Chondrocyte (in vitro differentiated cells): ENCODE data around the gene IRX4. TPM values are rescaled to one million over a fixed set of nuclear protein-coding genes. Genes with fewer than 3 reads are reported as not detected.

Experiments used
- DNase-seq: peaks from one replicate; pipeline ENCODE4 v3.0.0; 2021; ENCODE audit warnings: mixed read lengths, low spot score
- H3K27ac Mint-ChIP-seq: one replicate; pipeline ENCODE4 v1.8.0; 2021; ENCODE audit warnings: mild to moderate bottlenecking, moderate library complexity, mixed read lengths; ENCODE audit not compliant: unreplicated experiment
- H3K27me3 Mint-ChIP-seq: 2 replicates; pipeline ENCODE4 v1.8.0; 2021; ENCODE audit warnings: low read depth, mixed read lengths
- H3K36me3 Mint-ChIP-seq: 2 replicates; pipeline ENCODE4 v1.8.0; 2021; ENCODE audit warnings: low read depth, mixed read lengths
- H3K4me1 Mint-ChIP-seq: 2 replicates; pipeline ENCODE4 v1.8.0; 2021; ENCODE audit warnings: low read depth, mild to moderate bottlenecking, mixed read lengths
- H3K4me3 Mint-ChIP-seq: one replicate; pipeline ENCODE4 v1.8.0; 2021; ENCODE audit warnings: mild to moderate bottlenecking, moderate library complexity, mixed read lengths; ENCODE audit not compliant: unreplicated experiment
- H3K9me3 Mint-ChIP-seq: 2 replicates; pipeline ENCODE4 v1.8.0; 2021; ENCODE audit warnings: low read depth, mixed read lengths
- CTCF ChIP-seq: fragments of 200-600 bp; sonication (generic); IDR thresholded peaks from 2 replicates; pipeline ENCODE4 v1.5.0; 2021; ENCODE audit warnings: antibody characterized with exemption, mild to moderate bottlenecking, moderate library complexity
- total RNA-seq: library from RNA; stranded (reverse); gene quantifications from 3 replicates; pipeline ENCODE4 v1.2.1, GENCODE V29; 2021

Gene IRX4
- total RNA-seq, 1 donor from 2014 or later = not detected

GRCh38 chr5:1896602-1897376 is 14.1 kb upstream of the IRX4 start:
- peak; percentile 71 for DNase-seq
- H3K4me3 Mint-ChIP-seq = no peak overlapping the region
- peaks cover 54% of the 10 kb centered on the region for H3K27me3 Mint-ChIP-seq

GRCh38 chr5:1895739-1896420 is 13.2 kb upstream of the IRX4 start:
- no peaks in the 10 kb centered on the region for H3K4me1 Mint-ChIP-seq

More at GRCh38 chr5:1896602-1897376, 14.1 kb upstream of the IRX4 start:
- Mint-ChIP-seq H3K4me1 (no peaks in the 10 kb centered on the region), H3K36me3 (no peaks in the 10 kb centered on the region), H3K27ac (no peak overlapping the region), H3K9me3 (peaks cover 5% of the 10 kb centered on the region)
- no peak for TF ChIP-seq CTCF

GRCh38 chr5:1894243-1894642 is 11.5 kb upstream of the IRX4 start:
- TF ChIP-seq CTCF = no peak
- Mint-ChIP-seq H3K36me3 (no peaks in the 10 kb centered on the region), H3K27ac (no peak overlapping the region), H3K4me3 (no peak overlapping the region), H3K4me1 (no peaks in the 10 kb centered on the region), H3K27me3 (peaks cover 68% of the 10 kb centered on the region), H3K9me3 (no peaks in the 10 kb centered on the region)
- peak; percentile 15 for DNase-seq

More at GRCh38 chr5:1895739-1896420, 13.2 kb upstream of the IRX4 start:
- H3K27me3 Mint-ChIP-seq = peaks cover 58% of the 10 kb centered on the region
- no peak for TF ChIP-seq CTCF
- H3K36me3 Mint-ChIP-seq = no peaks in the 10 kb centered on the region
- no peak overlapping the region for H3K27ac Mint-ChIP-seq
- H3K4me3 Mint-ChIP-seq = no peak overlapping the region
- no peaks in the 10 kb centered on the region for H3K9me3 Mint-ChIP-seq
- peak; percentile 72 for DNase-seq

- Mint-ChIP-seq H3K4me3 (no peak overlapping the region), H3K27me3 (peaks cover 70% of the 10 kb centered on the region), H3K4me1 (peaks cover 2% of the 10 kb centered on the region), H3K9me3 (no peaks in the 10 kb centered on the region), H3K27ac (no peak overlapping the region), H3K36me3 (no peaks in the 10 kb centered on the region)
- no peak for TF ChIP-seq CTCF
- DNase-seq = peak; percentile 26
Observed at GRCh38 chr5:1893754-1894153, 11.0 kb upstream of the IRX4 start.

- Mint-ChIP-seq H3K9me3 (no peaks in the 10 kb centered on the region), H3K27ac (no peak overlapping the region), H3K4me3 (no peak overlapping the region), H3K27me3 (peaks cover 70% of the 10 kb centered on the region), H3K36me3 (no peaks in the 10 kb centered on the region), H3K4me1 (peaks cover 2% of the 10 kb centered on the region)
- no peak for TF ChIP-seq CTCF
- DNase-seq = peak; percentile 72
Observed at GRCh38 chr5:1892685-1893445, 10.1 kb upstream of the IRX4 start.
